Large intestine (tissue), 3 donors: ENCODE results near the gene STRN. TPM values are rescaled to one million over a fixed set of nuclear protein-coding genes. Genes with fewer than 3 reads are reported as not detected.

Experiments
- DNase-seq, 2 donors: peaks; one replicate each; pipeline versions ENCODE4 v3.0.0 to v3.0.0-alpha.2; 2013
- H3K27ac ChIP-seq: one replicate; pipeline ENCODE4 v1.5.1; 2013; ENCODE audit warnings: low read length
- H3K27me3 ChIP-seq: 2 replicates; pipeline ENCODE4 v1.6.1; 2013; ENCODE audit warnings: low read length; ENCODE audit not compliant: control insufficient read depth, insufficient read depth
- H3K36me3 ChIP-seq: 2 replicates; pipeline ENCODE4 v1.6.1; 2013; ENCODE audit warnings: low read length; ENCODE audit not compliant: control insufficient read depth, insufficient read depth
- H3K4me1 ChIP-seq: one replicate; pipeline ENCODE4 v1.6.1; 2013; ENCODE audit warnings: low read length; ENCODE audit not compliant: control insufficient read depth, insufficient read depth
- H3K4me3 ChIP-seq: one replicate; pipeline ENCODE4 v1.5.1; 2013; ENCODE audit warnings: low read length
- H3K9me3 ChIP-seq: one replicate; pipeline ENCODE4 v1.6.1; 2013; ENCODE audit warnings: mild to moderate bottlenecking, low read depth, low read length, moderate library complexity; ENCODE audit not compliant: control insufficient read depth
- WGBS: methylation state at CpG from one replicate; pipeline ENCODE4 v1.1.5; 2013; ENCODE audit warnings: low lambda C conversion rate; ENCODE audit not compliant: insufficient coverage; 5-methylcytosine and 5-hydroxymethylcytosine counted together
- polyA plus RNA-seq: library from polyadenylated mRNA; unstranded; fragments of 120-200 nt; gene quantifications from one replicate; pipeline ENCODE4 v1.2.1, GENCODE V29; 2013

STRN gene
- polyA plus RNA-seq, 1 donor: 15.6 TPM

DNA sequence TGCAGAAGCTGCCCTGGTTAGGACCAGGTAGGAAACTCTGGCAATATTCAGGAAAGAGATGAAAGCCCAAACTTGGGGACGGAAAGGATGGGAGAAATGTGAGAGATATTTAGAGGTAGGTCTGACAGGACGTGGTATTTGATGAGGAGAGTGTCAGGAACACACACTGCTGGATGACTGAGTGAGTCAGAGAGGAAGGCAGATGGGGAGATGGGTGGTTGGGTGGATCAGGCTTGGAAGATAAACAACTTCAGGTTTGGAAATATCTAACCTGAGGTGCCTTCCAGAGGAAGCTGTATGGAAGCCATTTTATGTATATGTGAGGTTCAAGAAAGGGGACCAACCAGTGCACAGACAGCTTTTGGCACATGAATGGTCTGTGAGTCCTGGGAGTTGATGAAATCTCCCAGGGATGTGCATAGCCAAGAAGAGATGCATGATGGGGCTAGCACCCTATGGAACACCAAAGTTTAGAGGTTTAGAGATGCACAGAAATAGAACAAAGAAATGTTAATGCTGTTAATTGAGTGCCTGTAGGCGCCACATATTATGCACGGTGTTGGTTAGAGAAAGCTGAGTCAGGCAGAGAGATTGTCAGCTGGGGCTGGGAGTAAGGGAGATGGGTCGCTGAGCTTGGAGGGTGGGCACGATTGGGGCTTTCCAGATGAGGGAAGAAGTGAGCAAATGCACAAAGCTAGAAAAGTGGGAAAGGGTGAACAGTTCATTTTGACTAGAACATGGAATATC is 168.8 kb downstream of the STRN start:
- Histone ChIP-seq H3K36me3 (no peaks in the 10 kb centered on the region), H3K4me3 (no peak overlapping the region), H3K27ac (no peak overlapping the region), H3K9me3 (no peaks in the 10 kb centered on the region), H3K4me1 (no peaks in the 10 kb centered on the region), H3K27me3 (peaks cover 6% of the 10 kb centered on the region)
- DNase-seq: no peak
- WGBS: 48% methylated on average over 3 of the region's 6 CpGs

Other genes with a start within 250 kb of the STRN start
- gene HEATR5B, start 117.8 kb upstream of the STRN start, polyA plus RNA-seq: 19.0 TPM
- gene GPATCH11, start 118.0 kb upstream of the STRN start, polyA plus RNA-seq: 7.1 TPM
- 28.6 TPM for gene EIF2AK2, start 190.4 kb upstream of the STRN start, polyA plus RNA-seq
- not detected for gene SULT6B1, start 222.1 kb upstream of the STRN start, polyA plus RNA-seq
- gene CEBPZOS, start 230.0 kb upstream of the STRN start, polyA plus RNA-seq: 49.9 TPM